ENCODE data around the gene MYLIP. TPM values are rescaled to one million over a fixed set of nuclear protein-coding genes. Genes with fewer than 3 reads are reported as not detected.

Gene MYLIP
- total RNA-seq, 1 experiment from 2014 or later = 50.0 TPM

DNA sequence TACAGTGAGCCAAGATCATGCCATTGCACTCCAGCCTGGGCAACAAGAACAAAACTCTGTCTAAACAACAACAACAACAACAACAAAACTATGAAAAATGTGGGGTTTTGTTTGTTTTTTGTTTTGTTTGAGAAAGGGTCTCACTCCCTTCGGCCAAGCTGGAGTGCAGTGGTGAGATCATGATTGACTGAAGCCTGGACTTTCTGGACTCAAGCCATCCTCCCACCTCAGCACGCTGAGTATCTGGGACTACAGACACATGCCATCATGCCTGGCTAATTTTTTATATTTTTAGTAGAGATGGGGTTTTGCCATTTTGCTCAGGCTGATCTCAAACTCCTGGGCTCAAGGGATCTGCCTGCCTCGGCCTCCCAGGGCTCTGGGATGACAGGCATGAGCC, 2.8 kb upstream of the MYLIP start (continued):
- TF ChIP-seq, protein P1, sequence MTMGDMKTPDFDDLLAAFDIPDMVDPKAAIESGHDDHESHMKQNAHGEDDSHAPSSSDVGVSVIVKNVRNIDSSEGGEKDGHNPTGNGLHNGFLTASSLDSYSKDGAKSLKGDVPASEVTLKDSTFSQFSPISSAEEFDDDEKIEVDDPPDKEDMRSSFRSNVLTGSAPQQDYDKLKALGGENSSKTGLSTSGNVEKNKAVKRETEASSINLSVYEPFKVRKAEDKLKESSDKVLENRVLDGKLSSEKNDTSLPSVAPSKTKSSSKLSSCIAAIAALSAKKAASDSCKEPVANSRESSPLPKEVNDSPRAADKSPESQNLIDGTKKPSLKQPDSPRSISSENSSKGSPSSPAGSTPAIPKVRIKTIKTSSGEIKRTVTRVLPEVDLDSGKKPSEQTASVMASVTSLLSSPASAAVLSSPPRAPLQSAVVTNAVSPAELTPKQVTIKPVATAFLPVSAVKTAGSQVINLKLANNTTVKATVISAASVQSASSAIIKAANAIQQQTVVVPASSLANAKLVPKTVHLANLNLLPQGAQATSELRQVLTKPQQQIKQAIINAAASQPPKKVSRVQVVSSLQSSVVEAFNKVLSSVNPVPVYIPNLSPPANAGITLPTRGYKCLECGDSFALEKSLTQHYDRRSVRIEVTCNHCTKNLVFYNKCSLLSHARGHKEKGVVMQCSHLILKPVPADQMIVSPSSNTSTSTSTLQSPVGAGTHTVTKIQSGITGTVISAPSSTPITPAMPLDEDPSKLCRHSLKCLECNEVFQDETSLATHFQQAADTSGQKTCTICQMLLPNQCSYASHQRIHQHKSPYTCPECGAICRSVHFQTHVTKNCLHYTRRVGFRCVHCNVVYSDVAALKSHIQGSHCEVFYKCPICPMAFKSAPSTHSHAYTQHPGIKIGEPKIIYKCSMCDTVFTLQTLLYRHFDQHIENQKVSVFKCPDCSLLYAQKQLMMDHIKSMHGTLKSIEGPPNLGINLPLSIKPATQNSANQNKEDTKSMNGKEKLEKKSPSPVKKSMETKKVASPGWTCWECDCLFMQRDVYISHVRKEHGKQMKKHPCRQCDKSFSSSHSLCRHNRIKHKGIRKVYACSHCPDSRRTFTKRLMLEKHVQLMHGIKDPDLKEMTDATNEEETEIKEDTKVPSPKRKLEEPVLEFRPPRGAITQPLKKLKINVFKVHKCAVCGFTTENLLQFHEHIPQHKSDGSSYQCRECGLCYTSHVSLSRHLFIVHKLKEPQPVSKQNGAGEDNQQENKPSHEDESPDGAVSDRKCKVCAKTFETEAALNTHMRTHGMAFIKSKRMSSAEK (CRISPR knock-in tag; IDR thresholded peaks at IDR 0.05; ENCODE audit: borderline replicate concordance) = no peak
- TF ChIP-seq ZNF219 (CRISPR knock-in tag; IDR thresholded peaks at IDR 0.05; ENCODE audit: borderline replicate concordance) = no peak
- TF ChIP-seq, protein P2, sequence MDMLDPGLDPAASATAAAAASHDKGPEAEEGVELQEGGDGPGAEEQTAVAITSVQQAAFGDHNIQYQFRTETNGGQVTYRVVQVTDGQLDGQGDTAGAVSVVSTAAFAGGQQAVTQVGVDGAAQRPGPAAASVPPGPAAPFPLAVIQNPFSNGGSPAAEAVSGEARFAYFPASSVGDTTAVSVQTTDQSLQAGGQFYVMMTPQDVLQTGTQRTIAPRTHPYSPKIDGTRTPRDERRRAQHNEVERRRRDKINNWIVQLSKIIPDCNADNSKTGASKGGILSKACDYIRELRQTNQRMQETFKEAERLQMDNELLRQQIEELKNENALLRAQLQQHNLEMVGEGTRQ (CRISPR knock-in tag; IDR thresholded peaks at IDR 0.05) = no peak
- TF ChIP-seq, protein P3, sequence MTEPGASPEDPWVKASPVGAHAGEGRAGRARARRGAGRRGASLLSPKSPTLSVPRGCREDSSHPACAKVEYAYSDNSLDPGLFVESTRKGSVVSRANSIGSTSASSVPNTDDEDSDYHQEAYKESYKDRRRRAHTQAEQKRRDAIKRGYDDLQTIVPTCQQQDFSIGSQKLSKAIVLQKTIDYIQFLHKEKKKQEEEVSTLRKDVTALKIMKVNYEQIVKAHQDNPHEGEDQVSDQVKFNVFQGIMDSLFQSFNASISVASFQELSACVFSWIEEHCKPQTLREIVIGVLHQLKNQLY (CRISPR knock-in tag; IDR thresholded peaks at IDR 0.05) = no peak
- no peak for TF ChIP-seq GABPB1 (CRISPR knock-in tag; IDR thresholded peaks at IDR 0.05)

DNA sequence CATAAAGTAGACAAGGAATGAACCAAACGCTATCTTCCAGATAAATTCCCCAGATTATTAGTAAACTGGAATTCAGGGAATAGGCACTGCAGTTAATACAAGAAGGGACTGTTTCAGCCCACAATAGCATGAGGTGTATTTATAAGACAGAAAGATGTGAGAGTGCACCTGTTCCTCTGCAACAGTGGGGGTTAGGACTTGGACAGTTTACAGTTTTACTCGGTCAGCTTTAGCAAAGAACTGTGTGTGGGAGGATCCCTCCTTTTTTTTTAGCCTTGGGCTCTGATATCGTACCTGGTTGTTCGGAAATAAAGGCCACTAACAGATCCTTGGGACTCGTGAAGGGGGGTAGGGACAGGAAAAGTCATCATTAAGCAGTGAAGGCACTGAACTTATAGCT, 2.0 kb upstream of the MYLIP start:
- DNase-seq (ENCODE audit: low spot score) (no peak), ATAC-seq (no peak)
- H3K4me1 Mint-ChIP-seq = peaks cover 8% of the 10 kb centered on the region
- H3K36me3 Mint-ChIP-seq = peaks cover 21% of the 10 kb centered on the region
- CTCF ChIA-PET = no interaction called here
- peaks cover 8% of the 10 kb centered on the region for H3K27me3 Mint-ChIP-seq (ENCODE audit: low read depth)
- no peak overlapping the region for H3K27ac Mint-ChIP-seq
- H3K9me3 Mint-ChIP-seq = no peaks in the 10 kb centered on the region
- no peak overlapping the region for H3K4me3 Mint-ChIP-seq
- POLR2A ChIA-PET = no interaction called here
- no peak for TF ChIP-seq MXD4 (CRISPR knock-in tag; IDR thresholded peaks at IDR 0.05; ENCODE audit: borderline replicate concordance)
- TF ChIP-seq, protein P4, sequence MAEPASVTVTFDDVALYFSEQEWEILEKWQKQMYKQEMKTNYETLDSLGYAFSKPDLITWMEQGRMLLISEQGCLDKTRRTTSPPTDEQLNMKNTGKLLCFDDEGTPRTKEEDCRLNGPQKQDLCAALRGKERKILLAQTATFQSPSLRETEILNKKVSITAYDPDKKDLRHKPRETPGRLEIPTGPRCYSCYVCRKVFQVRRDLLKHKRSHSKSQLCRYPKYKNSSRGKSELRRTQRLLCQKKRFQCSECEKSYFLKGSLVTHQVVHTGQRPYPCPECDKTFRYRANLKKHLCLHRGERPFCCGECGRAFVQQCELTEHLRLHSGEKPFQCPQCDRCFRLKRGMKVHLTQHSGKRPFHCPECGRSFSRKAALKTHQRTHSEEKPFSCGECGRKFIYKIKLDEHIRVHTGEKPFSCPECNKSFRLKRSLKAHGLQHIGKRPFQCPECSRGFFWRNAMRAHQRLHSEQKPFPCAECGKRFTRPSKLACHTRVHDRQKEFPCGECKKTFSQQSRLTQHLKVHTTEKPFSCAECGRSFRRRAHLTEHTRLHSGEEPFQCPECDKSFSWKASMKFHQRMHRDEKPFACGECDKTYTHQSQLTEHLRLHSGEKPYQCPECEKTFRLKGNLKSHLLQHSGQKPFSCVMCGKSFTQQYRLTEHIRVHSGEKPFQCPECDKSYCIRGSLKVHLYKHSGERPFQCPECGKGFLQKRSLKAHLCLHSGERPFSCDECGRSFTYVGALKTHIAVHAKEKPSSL (CRISPR knock-in tag; conservative IDR thresholded peaks at IDR 0.05) = no peak
- TF ChIP-seq TEAD4 (CRISPR knock-in tag; IDR thresholded peaks at IDR 0.05) = no peak
- no peak for TF ChIP-seq OVOL2 (CRISPR knock-in tag; IDR thresholded peaks at IDR 0.05; ENCODE audit: borderline replicate concordance)
- TF ChIP-seq, protein P5, sequence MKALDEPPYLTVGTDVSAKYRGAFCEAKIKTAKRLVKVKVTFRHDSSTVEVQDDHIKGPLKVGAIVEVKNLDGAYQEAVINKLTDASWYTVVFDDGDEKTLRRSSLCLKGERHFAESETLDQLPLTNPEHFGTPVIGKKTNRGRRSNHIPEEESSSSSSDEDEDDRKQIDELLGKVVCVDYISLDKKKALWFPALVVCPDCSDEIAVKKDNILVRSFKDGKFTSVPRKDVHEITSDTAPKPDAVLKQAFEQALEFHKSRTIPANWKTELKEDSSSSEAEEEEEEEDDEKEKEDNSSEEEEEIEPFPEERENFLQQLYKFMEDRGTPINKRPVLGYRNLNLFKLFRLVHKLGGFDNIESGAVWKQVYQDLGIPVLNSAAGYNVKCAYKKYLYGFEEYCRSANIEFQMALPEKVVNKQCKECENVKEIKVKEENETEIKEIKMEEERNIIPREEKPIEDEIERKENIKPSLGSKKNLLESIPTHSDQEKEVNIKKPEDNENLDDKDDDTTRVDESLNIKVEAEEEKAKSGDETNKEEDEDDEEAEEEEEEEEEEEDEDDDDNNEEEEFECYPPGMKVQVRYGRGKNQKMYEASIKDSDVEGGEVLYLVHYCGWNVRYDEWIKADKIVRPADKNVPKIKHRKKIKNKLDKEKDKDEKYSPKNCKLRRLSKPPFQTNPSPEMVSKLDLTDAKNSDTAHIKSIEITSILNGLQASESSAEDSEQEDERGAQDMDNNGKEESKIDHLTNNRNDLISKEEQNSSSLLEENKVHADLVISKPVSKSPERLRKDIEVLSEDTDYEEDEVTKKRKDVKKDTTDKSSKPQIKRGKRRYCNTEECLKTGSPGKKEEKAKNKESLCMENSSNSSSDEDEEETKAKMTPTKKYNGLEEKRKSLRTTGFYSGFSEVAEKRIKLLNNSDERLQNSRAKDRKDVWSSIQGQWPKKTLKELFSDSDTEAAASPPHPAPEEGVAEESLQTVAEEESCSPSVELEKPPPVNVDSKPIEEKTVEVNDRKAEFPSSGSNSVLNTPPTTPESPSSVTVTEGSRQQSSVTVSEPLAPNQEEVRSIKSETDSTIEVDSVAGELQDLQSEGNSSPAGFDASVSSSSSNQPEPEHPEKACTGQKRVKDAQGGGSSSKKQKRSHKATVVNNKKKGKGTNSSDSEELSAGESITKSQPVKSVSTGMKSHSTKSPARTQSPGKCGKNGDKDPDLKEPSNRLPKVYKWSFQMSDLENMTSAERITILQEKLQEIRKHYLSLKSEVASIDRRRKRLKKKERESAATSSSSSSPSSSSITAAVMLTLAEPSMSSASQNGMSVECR (CRISPR knock-in tag; IDR thresholded peaks at IDR 0.05; ENCODE audit: borderline replicate concordance) = no peak
- no peak for TF ChIP-seq IRF2 (CRISPR knock-in tag; IDR thresholded peaks at IDR 0.05; ENCODE audit: borderline replicate concordance, low read depth)
- no peak for TF ChIP-seq NR2C2 (CRISPR knock-in tag; IDR thresholded peaks at IDR 0.05)
- TF ChIP-seq, protein P6, sequence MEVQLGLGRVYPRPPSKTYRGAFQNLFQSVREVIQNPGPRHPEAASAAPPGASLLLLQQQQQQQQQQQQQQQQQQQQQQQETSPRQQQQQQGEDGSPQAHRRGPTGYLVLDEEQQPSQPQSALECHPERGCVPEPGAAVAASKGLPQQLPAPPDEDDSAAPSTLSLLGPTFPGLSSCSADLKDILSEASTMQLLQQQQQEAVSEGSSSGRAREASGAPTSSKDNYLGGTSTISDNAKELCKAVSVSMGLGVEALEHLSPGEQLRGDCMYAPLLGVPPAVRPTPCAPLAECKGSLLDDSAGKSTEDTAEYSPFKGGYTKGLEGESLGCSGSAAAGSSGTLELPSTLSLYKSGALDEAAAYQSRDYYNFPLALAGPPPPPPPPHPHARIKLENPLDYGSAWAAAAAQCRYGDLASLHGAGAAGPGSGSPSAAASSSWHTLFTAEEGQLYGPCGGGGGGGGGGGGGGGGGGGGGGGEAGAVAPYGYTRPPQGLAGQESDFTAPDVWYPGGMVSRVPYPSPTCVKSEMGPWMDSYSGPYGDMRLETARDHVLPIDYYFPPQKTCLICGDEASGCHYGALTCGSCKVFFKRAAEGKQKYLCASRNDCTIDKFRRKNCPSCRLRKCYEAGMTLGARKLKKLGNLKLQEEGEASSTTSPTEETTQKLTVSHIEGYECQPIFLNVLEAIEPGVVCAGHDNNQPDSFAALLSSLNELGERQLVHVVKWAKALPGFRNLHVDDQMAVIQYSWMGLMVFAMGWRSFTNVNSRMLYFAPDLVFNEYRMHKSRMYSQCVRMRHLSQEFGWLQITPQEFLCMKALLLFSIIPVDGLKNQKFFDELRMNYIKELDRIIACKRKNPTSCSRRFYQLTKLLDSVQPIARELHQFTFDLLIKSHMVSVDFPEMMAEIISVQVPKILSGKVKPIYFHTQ (CRISPR knock-in tag; IDR thresholded peaks at IDR 0.05) = no peak
- TF ChIP-seq, protein P1 (CRISPR knock-in tag; IDR thresholded peaks at IDR 0.05; ENCODE audit: borderline replicate concordance) = no peak
- TF ChIP-seq GTF2I (CRISPR knock-in tag; conservative IDR thresholded peaks at IDR 0.05) = no peak
- no peak for TF ChIP-seq FOXJ3 (CRISPR knock-in tag; IDR thresholded peaks at IDR 0.05; ENCODE audit: borderline replicate concordance)
